Spleen (tissue), 7 donors: ENCODE measurements around the gene MYCBP.
"Not testable (repeated sequence)": the region's sequence is repeated elsewhere in the genome, so short reads cannot be mapped to it uniquely, and the experiment has no call there.

Source experiments
- POLR2A ChIP-seq, 3 donors: fragments of 450-650 bp; IDR thresholded peaks; one replicate each; pipeline ENCODE4 v1.5.1; 2017; ENCODE audit warnings: antibody characterized with exemption in 3 of 3, mild to moderate bottlenecking in 1 of 3
- POLR2AphosphoS5 ChIP-seq, 3 donors: sonication (generic); formaldehyde crosslinking; IDR thresholded peaks; one replicate each; pipeline ENCODE4 v1.5.1; 2017; ENCODE audit warnings: antibody characterized with exemption in 3 of 3
- TF ChIP-seq, protein P1 (sequence below), 11 experiments: fragments of 200-600 bp in 7 of 11; fragments of 450-650 bp in 4 of 11; sonication (generic) in 4 of 11; IDR thresholded peaks in 8 of 11; conservative IDR thresholded peaks in 3 of 11; 1 replicate in 7 of 11; 2 replicates in 4 of 11; pipeline versions ENCODE4 v1.4.0 to v1.8.0; 2016 to 2021; ENCODE audit warnings: antibody characterized with exemption in 11 of 11, inconsistent platforms in 4 of 11, mild to moderate bottlenecking in 1 of 11
- donor health status: DM: no; HTN: no; CAD: no; lungs with moderate emphysema.
- donor health status: DM: no; HTN: no; CAD: no.
- donor health status: DM: no; HTN: no; CAD: no.

GRCh38 chr1:38845088-38845487 is 28.1 kb downstream of the MYCBP start:
- TF ChIP-seq, protein P1, sequence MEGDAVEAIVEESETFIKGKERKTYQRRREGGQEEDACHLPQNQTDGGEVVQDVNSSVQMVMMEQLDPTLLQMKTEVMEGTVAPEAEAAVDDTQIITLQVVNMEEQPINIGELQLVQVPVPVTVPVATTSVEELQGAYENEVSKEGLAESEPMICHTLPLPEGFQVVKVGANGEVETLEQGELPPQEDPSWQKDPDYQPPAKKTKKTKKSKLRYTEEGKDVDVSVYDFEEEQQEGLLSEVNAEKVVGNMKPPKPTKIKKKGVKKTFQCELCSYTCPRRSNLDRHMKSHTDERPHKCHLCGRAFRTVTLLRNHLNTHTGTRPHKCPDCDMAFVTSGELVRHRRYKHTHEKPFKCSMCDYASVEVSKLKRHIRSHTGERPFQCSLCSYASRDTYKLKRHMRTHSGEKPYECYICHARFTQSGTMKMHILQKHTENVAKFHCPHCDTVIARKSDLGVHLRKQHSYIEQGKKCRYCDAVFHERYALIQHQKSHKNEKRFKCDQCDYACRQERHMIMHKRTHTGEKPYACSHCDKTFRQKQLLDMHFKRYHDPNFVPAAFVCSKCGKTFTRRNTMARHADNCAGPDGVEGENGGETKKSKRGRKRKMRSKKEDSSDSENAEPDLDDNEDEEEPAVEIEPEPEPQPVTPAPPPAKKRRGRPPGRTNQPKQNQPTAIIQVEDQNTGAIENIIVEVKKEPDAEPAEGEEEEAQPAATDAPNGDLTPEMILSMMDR (IDR thresholded peaks at IDR 0.05 in 8 of 11, conservative IDR thresholded peaks at IDR 0.05 in 3 of 11): not testable (repeated sequence)
- TF ChIP-seq POLR2A, POLR2AphosphoS5 (IDR thresholded peaks at IDR 0.05): not testable (repeated sequence)
